ENCODE measurements around the gene GAL3ST3.
"Not testable (repeated sequence)": the region's sequence is repeated elsewhere in the genome, so short reads cannot be mapped to it uniquely, and the experiment has no call there.

The GAL3ST3 gene

DNA sequence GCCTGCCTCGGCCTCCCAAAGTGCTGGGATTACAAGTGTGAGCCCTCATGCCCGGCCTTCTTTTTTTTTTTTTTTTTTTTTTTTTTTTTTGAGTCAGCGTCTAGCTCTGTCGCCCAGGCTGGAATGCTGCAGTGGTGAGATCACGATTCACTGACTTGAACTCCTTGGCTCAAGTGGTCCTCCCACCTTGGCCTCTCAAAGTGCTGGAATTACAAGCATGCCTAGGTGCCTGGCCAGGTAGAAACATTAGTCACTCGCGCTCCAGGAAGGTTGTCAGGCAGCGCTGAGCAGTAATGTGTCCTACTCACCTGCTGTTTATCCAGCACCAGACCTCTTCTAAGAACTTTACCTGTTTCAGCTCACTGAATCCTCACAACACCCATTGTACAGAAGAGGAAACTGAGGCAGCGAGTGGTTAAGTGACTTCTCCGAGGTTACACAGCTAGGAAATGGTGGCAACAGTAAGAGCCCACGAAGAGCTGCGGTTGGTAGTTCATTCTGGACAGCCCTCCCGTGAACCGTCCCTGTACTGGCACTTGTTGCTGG lies 37.6 kb downstream of the GAL3ST3 start:
- CTCF ChIA-PET = interaction anchor here (0.6 kb wide), 1 partner anchor 8 kb away, joined by 3 read pairs; no protein-coding TSS in a partner anchor

DNA sequence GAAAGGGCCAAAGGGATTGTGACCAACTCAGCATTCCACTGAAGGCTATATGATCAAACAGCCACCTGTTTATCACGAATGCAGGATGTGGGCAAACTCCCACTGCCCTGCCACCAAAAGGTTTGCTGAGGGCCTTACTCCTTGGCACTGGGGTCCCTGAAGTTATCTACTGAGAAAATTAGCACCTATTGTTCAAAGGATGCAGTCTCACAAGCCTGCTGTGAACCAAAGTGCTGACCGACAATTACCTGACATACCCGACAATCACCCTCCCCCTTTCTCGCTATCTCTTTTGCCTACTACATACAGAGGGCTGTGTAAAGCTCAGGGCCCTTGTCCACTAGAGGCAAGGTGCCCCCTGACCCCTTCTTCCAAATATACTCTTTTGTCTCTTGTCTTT lies 38.9 kb downstream of the GAL3ST3 start:
- DNase-seq (ENCODE audit: extremely low spot score); CTCF ChIA-PET; POLR2A ChIA-PET: not testable (repeated sequence)

More for the DNA sequence above, 37.6 kb downstream of the GAL3ST3 start:
- no peak for DNase-seq (ENCODE audit: extremely low spot score)
- POLR2A ChIA-PET = no interaction called here
- TF ChIP-seq BHLHE40 (IDR thresholded peaks at IDR 0.05; ENCODE audit: borderline replicate concordance) (no peak), HDGF (IDR thresholded peaks at IDR 0.05; ENCODE audit: borderline replicate concordance) (no peak), ARNT (IDR thresholded peaks at IDR 0.05) (no peak)

DNA sequence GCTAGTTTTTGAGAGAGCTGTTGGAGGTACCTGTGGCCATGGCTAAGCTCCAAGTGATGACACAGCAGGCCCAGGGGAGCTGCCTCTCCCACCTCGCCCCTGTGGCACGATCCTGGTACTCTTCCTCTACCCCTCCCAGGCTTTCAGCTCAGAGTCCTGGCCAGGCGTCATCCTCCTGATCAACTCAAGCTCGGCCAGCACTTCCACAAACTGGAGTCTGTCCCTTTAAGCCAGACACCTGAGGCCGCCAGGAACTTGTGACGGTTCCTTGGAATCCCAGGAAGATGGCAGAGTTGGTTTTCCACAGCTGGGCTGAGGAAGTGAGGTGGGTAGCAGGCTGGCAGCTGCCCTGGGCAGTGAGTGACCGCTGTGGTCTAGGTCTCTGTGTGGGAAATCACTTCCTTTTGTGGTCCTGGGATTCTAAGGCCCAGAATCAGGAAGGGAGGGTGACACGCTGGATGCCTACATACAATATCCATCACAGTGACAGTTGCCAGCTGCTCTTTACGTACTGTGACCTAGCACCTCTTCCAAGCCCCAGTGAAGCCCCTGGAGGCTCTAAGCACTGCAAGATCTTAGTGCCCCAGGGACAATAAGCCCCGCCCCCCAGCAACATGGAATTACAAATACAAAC lies 40.4 kb downstream of the GAL3ST3 start:
- TF ChIP-seq FOXK2 (IDR thresholded peaks at IDR 0.05) (no peak), LEF1 (IDR thresholded peaks at IDR 0.05; ENCODE audit: borderline replicate concordance) (no peak), SP1 (IDR thresholded peaks at IDR 0.05) (no peak), HDGF (IDR thresholded peaks at IDR 0.05; ENCODE audit: borderline replicate concordance) (no peak), BHLHE40 (IDR thresholded peaks at IDR 0.05; ENCODE audit: borderline replicate concordance) (no peak), ZNF384 (IDR thresholded peaks at IDR 0.05) (no peak), CTBP1 (IDR thresholded peaks at IDR 0.05; ENCODE audit: borderline replicate concordance) (no peak), ARNT (IDR thresholded peaks at IDR 0.05) (no peak), ELF4 (IDR thresholded peaks at IDR 0.05) (no peak), FOXA1 (IDR thresholded peaks at IDR 0.05) (no peak), FOXM1 (IDR thresholded peaks at IDR 0.05; ENCODE audit: borderline replicate concordance) (no peak)
- TF ChIP-seq, protein P1, sequence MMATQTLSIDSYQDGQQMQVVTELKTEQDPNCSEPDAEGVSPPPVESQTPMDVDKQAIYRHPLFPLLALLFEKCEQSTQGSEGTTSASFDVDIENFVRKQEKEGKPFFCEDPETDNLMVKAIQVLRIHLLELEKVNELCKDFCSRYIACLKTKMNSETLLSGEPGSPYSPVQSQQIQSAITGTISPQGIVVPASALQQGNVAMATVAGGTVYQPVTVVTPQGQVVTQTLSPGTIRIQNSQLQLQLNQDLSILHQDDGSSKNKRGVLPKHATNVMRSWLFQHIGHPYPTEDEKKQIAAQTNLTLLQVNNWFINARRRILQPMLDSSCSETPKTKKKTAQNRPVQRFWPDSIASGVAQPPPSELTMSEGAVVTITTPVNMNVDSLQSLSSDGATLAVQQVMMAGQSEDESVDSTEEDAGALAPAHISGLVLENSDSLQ (IDR thresholded peaks at IDR 0.05) = no peak
- no peak for DNase-seq (ENCODE audit: extremely low spot score)
- ChIA-PET CTCF (interaction anchor here (0.8 kb wide), 1 partner anchor 13 kb away, joined by 3 read pairs; no protein-coding TSS in a partner anchor), POLR2A (interaction anchor here (0.9 kb wide), 1 partner anchor 14 kb away, joined by 3 read pairs; no protein-coding TSS in a partner anchor)

DNA sequence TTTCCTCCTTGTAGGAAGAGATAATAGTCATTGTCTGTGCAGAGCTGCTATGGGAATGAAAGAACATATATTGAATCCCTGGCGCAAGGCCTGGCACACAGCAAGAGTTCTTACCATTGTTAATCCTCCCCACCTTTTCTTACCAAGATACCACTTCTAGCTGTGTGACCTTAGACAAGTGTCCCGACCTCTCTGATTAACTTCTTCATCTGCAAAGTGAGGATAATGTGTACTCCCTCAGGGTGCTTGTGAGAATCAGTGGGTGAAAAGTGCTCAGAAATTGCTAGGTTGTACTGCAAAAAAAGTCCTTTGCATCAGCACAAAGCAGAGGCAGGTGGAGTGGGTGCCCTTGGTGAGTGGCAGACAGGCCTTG lies 40.9 kb downstream of the GAL3ST3 start:
- POLR2A ChIA-PET = interaction anchor here (0.9 kb wide), 1 partner anchor 14 kb away, joined by 3 read pairs; no protein-coding TSS in a partner anchor
- no peak for DNase-seq (ENCODE audit: extremely low spot score)
- CTCF ChIA-PET = interaction anchor here (0.8 kb wide), 1 partner anchor 14 kb away, joined by 3 read pairs; no protein-coding TSS in a partner anchor
- TF ChIP-seq FOXM1 (IDR thresholded peaks at IDR 0.05; ENCODE audit: borderline replicate concordance) (no peak), BHLHE40 (IDR thresholded peaks at IDR 0.05; ENCODE audit: borderline replicate concordance) (no peak), HDGF (IDR thresholded peaks at IDR 0.05; ENCODE audit: borderline replicate concordance) (no peak), L3MBTL2 (conservative IDR thresholded peaks at IDR 0.05) (no peak), SP1 (IDR thresholded peaks at IDR 0.05) (no peak), FOXA1 (IDR thresholded peaks at IDR 0.05) (no peak), NFRKB (IDR thresholded peaks at IDR 0.05) (no peak), SUZ12 (IDR thresholded peaks at IDR 0.05) (no peak), FOXK2 (IDR thresholded peaks at IDR 0.05) (no peak), CTBP1 (IDR thresholded peaks at IDR 0.05; ENCODE audit: borderline replicate concordance) (no peak), ZNF384 (IDR thresholded peaks at IDR 0.05) (no peak)

DNA sequence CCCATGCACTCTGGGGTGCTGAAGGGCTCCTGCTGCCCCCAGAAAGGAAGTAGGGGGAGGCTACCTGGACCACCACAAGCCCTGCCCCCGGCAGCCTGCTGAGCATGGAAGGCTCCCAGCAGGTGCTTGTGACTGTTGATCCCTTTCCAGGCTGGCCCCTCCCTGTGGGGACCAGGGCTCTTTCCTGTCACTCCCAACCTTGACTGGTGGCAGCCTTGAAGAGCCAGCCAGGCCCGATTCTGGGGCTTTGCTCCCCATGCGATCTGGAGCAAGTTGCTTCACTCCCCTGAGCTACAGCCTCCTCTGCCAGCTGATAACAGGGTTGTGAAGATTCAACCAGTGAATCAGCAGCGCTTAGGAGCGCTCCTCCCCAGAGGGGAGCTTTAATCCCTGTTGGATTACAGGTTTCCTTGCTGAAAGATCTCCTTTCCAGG lies 41.7 kb downstream of the GAL3ST3 start:
- ChIA-PET CTCF (interaction anchor here (0.9 to 1.0 kb wide), 2 partner anchors 15 to 147 kb away, joined by 3 read pairs; partner anchors contain the start of gene MUS81), POLR2A (no interaction called here)
- DNase-seq (ENCODE audit: extremely low spot score) = no peak
- no peak for TF ChIP-seq LEF1 (IDR thresholded peaks at IDR 0.05; ENCODE audit: borderline replicate concordance)
- no peak for TF ChIP-seq CTBP1 (IDR thresholded peaks at IDR 0.05; ENCODE audit: borderline replicate concordance)
- no peak for TF ChIP-seq SUZ12 (IDR thresholded peaks at IDR 0.05)
- no peak for TF ChIP-seq HDGF (IDR thresholded peaks at IDR 0.05; ENCODE audit: borderline replicate concordance)
- no peak for TF ChIP-seq ELF4 (IDR thresholded peaks at IDR 0.05)
- no peak for TF ChIP-seq FOXK2 (IDR thresholded peaks at IDR 0.05)
- TF ChIP-seq ZNF384 (IDR thresholded peaks at IDR 0.05) = no peak
- TF ChIP-seq NFRKB (IDR thresholded peaks at IDR 0.05) = no peak
- TF ChIP-seq BHLHE40 (IDR thresholded peaks at IDR 0.05; ENCODE audit: borderline replicate concordance) = no peak
- TF ChIP-seq SP1 (IDR thresholded peaks at IDR 0.05) = no peak
- TF ChIP-seq TARDBP (IDR thresholded peaks at IDR 0.05) = no peak

DNA sequence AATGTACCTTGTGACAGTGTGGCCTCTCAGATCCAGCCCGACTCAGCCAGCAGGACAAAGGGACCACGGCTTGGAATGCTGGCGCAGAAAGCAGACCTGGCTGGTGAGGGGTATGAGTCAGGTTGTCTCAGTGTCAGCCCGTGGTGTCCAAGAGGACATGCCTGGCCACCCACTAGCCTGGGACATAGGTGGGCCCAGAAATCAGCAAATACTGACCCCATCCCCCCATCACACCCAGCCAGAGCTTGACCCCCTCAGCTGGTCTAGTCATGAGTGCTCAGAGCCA lies 42.1 kb downstream of the GAL3ST3 start:
- no peak for DNase-seq (ENCODE audit: extremely low spot score)
- no peak for TF ChIP-seq FOXA1 (IDR thresholded peaks at IDR 0.05)
- no peak for TF ChIP-seq TARDBP (IDR thresholded peaks at IDR 0.05)
- no peak for TF ChIP-seq ELF4 (IDR thresholded peaks at IDR 0.05)
- TF ChIP-seq CTBP1 (IDR thresholded peaks at IDR 0.05; ENCODE audit: borderline replicate concordance) = no peak
- no peak for TF ChIP-seq SUZ12 (IDR thresholded peaks at IDR 0.05)
- TF ChIP-seq FOXK2 (IDR thresholded peaks at IDR 0.05) = no peak
- TF ChIP-seq SP1 (IDR thresholded peaks at IDR 0.05) = no peak
- TF ChIP-seq, protein P1 (IDR thresholded peaks at IDR 0.05) = no peak
- TF ChIP-seq HDGF (IDR thresholded peaks at IDR 0.05; ENCODE audit: borderline replicate concordance) = no peak
- no peak for TF ChIP-seq NFRKB (IDR thresholded peaks at IDR 0.05)
- no peak for TF ChIP-seq L3MBTL2 (conservative IDR thresholded peaks at IDR 0.05)
- TF ChIP-seq ARNT (IDR thresholded peaks at IDR 0.05) = no peak
- TF ChIP-seq FOXM1 (IDR thresholded peaks at IDR 0.05; ENCODE audit: borderline replicate concordance) = no peak
- no peak for TF ChIP-seq BHLHE40 (IDR thresholded peaks at IDR 0.05; ENCODE audit: borderline replicate concordance)
- TF ChIP-seq ZNF384 (IDR thresholded peaks at IDR 0.05) = no peak
- ChIA-PET CTCF (interaction anchor here (0.9 to 1.0 kb wide), 2 partner anchors 15 to 147 kb away, joined by 3 read pairs; partner anchors contain the start of gene MUS81), POLR2A (no interaction called here)
